ENCODE data around the gene PTX3. TPM values are rescaled to one million over a fixed set of nuclear protein-coding genes. Genes with fewer than 3 reads are reported as not detected.

Gene PTX3
- total RNA-seq, 1 donor from 2014 or later: 31.1 TPM

GRCh38 chr3:157453824-157454223 is 17.2 kb downstream of the PTX3 start:
- DNase-seq (ENCODE audit: low read depth): no peak
- Histone ChIP-seq H3K4me3 (ENCODE audit: low read depth, low read length) (no peak overlapping the region), H3K36me3 (ENCODE audit: control insufficient read depth, insufficient read depth, low read length) (no peaks in the 10 kb centered on the region), H3K27me3 (ENCODE audit: control insufficient read depth, insufficient read depth, low read length) (no peaks in the 10 kb centered on the region)
- TF ChIP-seq CTCF (IDR thresholded peaks at IDR 0.05; ENCODE audit: insufficient read depth, low read length, poor library complexity, severe bottlenecking): no peak

DNA sequence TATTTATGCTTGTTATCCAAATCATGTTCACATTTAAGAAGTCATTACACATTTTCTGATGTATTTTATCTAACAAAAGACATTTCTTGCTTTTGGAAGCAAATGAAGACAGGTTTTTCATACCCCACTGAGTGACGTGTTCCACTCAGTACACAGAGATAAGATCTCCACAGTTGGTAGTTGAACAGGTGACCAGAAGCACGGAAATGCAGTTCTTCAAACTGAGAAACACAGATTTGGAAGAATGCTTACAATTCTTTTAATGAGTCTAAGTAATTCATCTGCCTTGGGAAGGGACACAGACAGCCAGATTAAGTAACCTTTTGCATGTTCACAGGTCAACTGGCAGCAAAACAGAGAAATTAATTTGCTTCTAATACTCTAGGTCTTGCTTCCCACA is 23.1 kb downstream of the PTX3 start:
- Histone ChIP-seq H3K4me3 (ENCODE audit: low read depth, low read length) (no peak overlapping the region), H3K36me3 (ENCODE audit: control insufficient read depth, insufficient read depth, low read length) (no peaks in the 10 kb centered on the region), H3K27me3 (ENCODE audit: control insufficient read depth, insufficient read depth, low read length) (no peaks in the 10 kb centered on the region)
- no peak for DNase-seq (ENCODE audit: low read depth)
- no peak for TF ChIP-seq CTCF (IDR thresholded peaks at IDR 0.05; ENCODE audit: insufficient read depth, low read length, poor library complexity, severe bottlenecking)

DNA sequence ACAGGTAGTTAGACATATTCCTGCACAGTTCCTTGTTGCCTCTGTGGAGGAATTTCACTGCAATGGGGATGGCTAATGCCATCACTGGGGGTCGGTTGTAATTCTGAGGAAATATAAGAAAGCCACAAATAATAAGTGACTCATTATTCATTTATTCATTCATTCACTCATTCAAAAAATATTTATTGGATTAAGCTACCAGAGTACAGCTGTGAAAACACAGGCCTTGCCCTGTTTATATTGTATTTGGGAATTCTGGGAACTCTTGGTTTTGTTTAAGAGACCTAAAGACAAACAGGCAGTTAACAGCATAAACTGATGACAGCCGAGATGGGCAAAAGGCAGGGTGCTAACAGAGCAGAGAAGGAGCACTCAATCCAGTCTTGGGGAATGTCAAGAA is 23.6 kb downstream of the PTX3 start:
- TF ChIP-seq CTCF (IDR thresholded peaks at IDR 0.05; ENCODE audit: insufficient read depth, low read length, poor library complexity, severe bottlenecking): no peak
- Histone ChIP-seq H3K27me3 (ENCODE audit: control insufficient read depth, insufficient read depth, low read length) (no peaks in the 10 kb centered on the region), H3K36me3 (ENCODE audit: control insufficient read depth, insufficient read depth, low read length) (no peaks in the 10 kb centered on the region), H3K4me3 (ENCODE audit: low read depth, low read length) (no peak overlapping the region)
- no peak for DNase-seq (ENCODE audit: low read depth)

GRCh38 chr3:157463816-157464215 is 27.2 kb downstream of the PTX3 start:
- DNase-seq (ENCODE audit: low read depth): no peak
- no peak for TF ChIP-seq CTCF (IDR thresholded peaks at IDR 0.05; ENCODE audit: insufficient read depth, low read length, poor library complexity, severe bottlenecking)
- no peaks in the 10 kb centered on the region for H3K27me3 ChIP-seq (ENCODE audit: control insufficient read depth, insufficient read depth, low read length)
- H3K36me3 ChIP-seq (ENCODE audit: control insufficient read depth, insufficient read depth, low read length): no peaks in the 10 kb centered on the region
- H3K4me3 ChIP-seq (ENCODE audit: low read depth, low read length): no peak overlapping the region

DNA sequence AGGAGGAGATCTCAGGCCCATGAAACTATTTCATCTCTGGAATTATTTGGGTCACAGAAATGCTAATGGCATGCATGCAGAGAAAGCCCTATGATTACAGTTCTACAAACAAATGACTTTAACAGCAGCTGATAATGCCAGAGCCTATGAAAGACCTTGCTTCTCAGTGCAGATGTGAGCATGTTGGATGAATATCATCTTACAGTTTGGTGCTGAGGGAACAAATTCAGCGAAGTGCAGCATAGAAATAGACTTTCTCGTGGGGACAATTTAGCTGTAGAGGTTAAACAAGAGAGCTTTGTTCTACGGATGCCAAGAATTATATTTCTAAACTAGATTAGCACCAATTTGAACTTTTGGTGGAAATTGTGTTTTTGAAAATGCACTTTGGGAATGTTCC is 27.7 kb downstream of the PTX3 start:
- no peaks in the 10 kb centered on the region for H3K27me3 ChIP-seq (ENCODE audit: control insufficient read depth, insufficient read depth, low read length)

More for the DNA sequence above, 27.7 kb downstream of the PTX3 start:
- Histone ChIP-seq H3K36me3 (ENCODE audit: control insufficient read depth, insufficient read depth, low read length) (no peaks in the 10 kb centered on the region), H3K4me3 (ENCODE audit: low read depth, low read length) (no peak overlapping the region)
- no peak for TF ChIP-seq CTCF (IDR thresholded peaks at IDR 0.05; ENCODE audit: insufficient read depth, low read length, poor library complexity, severe bottlenecking)
- no peak for DNase-seq (ENCODE audit: low read depth)
